HG03442 (cell line): ENCODE data around the gene SH3TC2.
A peak's percentile ranks its signal among the peaks of the same experiment; 100 is the strongest.

Experiments
- ATAC-seq: cut with Tn5 transposase; IDR thresholded peaks from one replicate; pipeline ENCODE4 v1.9.1; 2021; ENCODE audit warnings: mild to moderate bottlenecking, moderate library complexity; ENCODE audit not compliant: unreplicated experiment

SH3TC2 gene

GRCh38 chr5:148974642-148975327, 88.1 kb downstream of the SH3TC2 start:
- ATAC-seq: no peak

- ATAC-seq: no peak
Observed at GRCh38 chr5:148973455-148973854, 89.4 kb downstream of the SH3TC2 start.

- ATAC-seq: no peak
Observed at GRCh38 chr5:148972974-148973374, 89.9 kb downstream of the SH3TC2 start.

- no peak for ATAC-seq
Observed at GRCh38 chr5:148972396-148972795, 90.5 kb downstream of the SH3TC2 start.

GRCh38 chr5:148970876-148971275, 92.0 kb downstream of the SH3TC2 start:
- ATAC-seq: no peak

- no peak for ATAC-seq
Observed at GRCh38 chr5:148970228-148970627, 92.6 kb downstream of the SH3TC2 start.

GRCh38 chr5:148969291-148969690, 93.6 kb downstream of the SH3TC2 start:
- ATAC-seq: no peak

GRCh38 chr5:148968311-148968710, 94.6 kb downstream of the SH3TC2 start:
- no peak for ATAC-seq

GRCh38 chr5:148967783-148968182, 95.1 kb downstream of the SH3TC2 start:
- no peak for ATAC-seq

GRCh38 chr5:148966938-148967337, 95.9 kb downstream of the SH3TC2 start:
- ATAC-seq: no peak

- ATAC-seq: no peak
Observed at GRCh38 chr5:148966348-148966747, 96.5 kb downstream of the SH3TC2 start.

- no peak for ATAC-seq
Observed at GRCh38 chr5:148965511-148966265, 97.2 kb downstream of the SH3TC2 start.

GRCh38 chr5:148963664-148964063, 99.2 kb downstream of the SH3TC2 start:
- peak; percentile 66 for ATAC-seq

- no peak for ATAC-seq
Observed at GRCh38 chr5:148962761-148963324, 100.0 kb downstream of the SH3TC2 start.

- no peak for ATAC-seq
Observed at GRCh38 chr5:148962200-148962550, 100.7 kb downstream of the SH3TC2 start.

- ATAC-seq: no peak
Observed at GRCh38 chr5:148961261-148962199, 101.3 kb downstream of the SH3TC2 start.

GRCh38 chr5:148960070-148960769, 102.6 kb downstream of the SH3TC2 start:
- ATAC-seq: no peak

- ATAC-seq: peak; percentile 63
Observed at GRCh38 chr5:148957591-148958202, 105.2 kb downstream of the SH3TC2 start.

- no peak for ATAC-seq
Observed at GRCh38 chr5:148956477-148957385, 106.1 kb downstream of the SH3TC2 start.
